Stomach smooth muscle (tissue), 2 donors: ENCODE data around the gene AIP.

Experiments
- H3K27ac ChIP-seq: one replicate; pipeline ENCODE4 v1.7.0; 2013; ENCODE audit warnings: mild to moderate bottlenecking, low read length, inconsistent platforms
- H3K27me3 ChIP-seq, 2 donors: one replicate each; pipeline ENCODE4 v1.7.0; 2013; ENCODE audit warnings: low read length in 2 of 2; ENCODE audit not compliant: insufficient read depth in 2 of 2, control insufficient read depth in 1 of 2
- H3K36me3 ChIP-seq, 2 donors: one replicate each; pipeline ENCODE4 v1.7.0; 2013; ENCODE audit warnings: low read length in 2 of 2; ENCODE audit not compliant: control insufficient read depth in 2 of 2, insufficient read depth in 2 of 2
- H3K4me1 ChIP-seq: one replicate; pipeline ENCODE4 v1.7.0; 2013; ENCODE audit warnings: low read length; ENCODE audit not compliant: control insufficient read depth, insufficient read depth
- H3K4me3 ChIP-seq, 2 donors: one replicate each; pipeline ENCODE4 v1.7.0; 2013; ENCODE audit warnings: low read length in 2 of 2
- H3K9ac ChIP-seq, 2 donors: one replicate each; pipeline ENCODE4 v1.7.0; 2013; ENCODE audit warnings: low read length in 2 of 2, mild to moderate bottlenecking in 1 of 2
- H3K9me3 ChIP-seq, 2 donors: one replicate each; pipeline ENCODE4 v1.7.0; 2013; ENCODE audit warnings: low read length in 2 of 2; ENCODE audit not compliant: control insufficient read depth in 2 of 2
- donor health status: healthy.
- donor health status: Pancreatic carcinoma.

AIP gene

GRCh38 chr11:67450796-67451657 lies 31.8 kb upstream of the AIP start:
- Histone ChIP-seq H3K27ac (no peak overlapping the region), H3K27me3 (no peaks in the 10 kb centered on the region), H3K4me3 (no peak overlapping the region), H3K36me3 (no peaks in the 10 kb centered on the region), H3K9me3 (no peaks in the 10 kb centered on the region), H3K9ac (no peak overlapping the region), H3K4me1 (no peaks in the 10 kb centered on the region)

GRCh38 chr11:67451658-67451976 lies 31.2 kb upstream of the AIP start:
- Histone ChIP-seq H3K27me3 (no peaks in the 10 kb centered on the region), H3K27ac (no peak overlapping the region), H3K9me3 (no peaks in the 10 kb centered on the region), H3K4me1 (no peaks in the 10 kb centered on the region), H3K4me3 (no peak overlapping the region), H3K9ac (no peak overlapping the region), H3K36me3 (no peaks in the 10 kb centered on the region)

GRCh38 chr11:67452141-67452952 lies 30.5 kb upstream of the AIP start, which contains the start of gene GPR152:
TSS of gene GPR152 (minus strand) at chr11:67452729. CDS start at chr11:67452724, 5 bp downstream.
- H3K27ac ChIP-seq, result no peak within 1 kb of the TSS
- no peak within 1 kb of the TSS for H3K4me3 ChIP-seq

GRCh38 chr11:67453816-67454732 lies 28.8 kb upstream of the AIP start:
- Histone ChIP-seq H3K36me3 (no peaks in the 10 kb centered on the region), H3K27me3 (no peaks in the 10 kb centered on the region), H3K4me1 (no peaks in the 10 kb centered on the region)

More at GRCh38 chr11:67452141-67452952, 30.5 kb upstream of the AIP start, which contains the start of gene GPR152:
- Histone ChIP-seq H3K4me1 (no peaks in the 10 kb centered on the region), H3K36me3 (no peaks in the 10 kb centered on the region), H3K9ac (no peak within 1 kb of the TSS), H3K9me3 (no peaks in the 10 kb centered on the region), H3K27me3 (no peaks in the 10 kb centered on the region)

GRCh38 chr11:67455054-67455453 lies 27.8 kb upstream of the AIP start, which contains the start of gene CABP4:
TSS of gene CABP4 (plus strand) at chr11:67455354. CDS start at chr11:67455424, 70 bp downstream.
- no peak within 1 kb of the TSS for H3K9ac ChIP-seq

More at GRCh38 chr11:67453816-67454732, 28.8 kb upstream of the AIP start:
- Histone ChIP-seq H3K9me3 (no peaks in the 10 kb centered on the region), H3K27ac (no peak overlapping the region), H3K4me3 (no peak overlapping the region), H3K9ac (no peak overlapping the region)

GRCh38 chr11:67456068-67456705 lies 26.6 kb upstream of the AIP start:
- Histone ChIP-seq H3K27ac (no peak overlapping the region), H3K4me3 (no peak overlapping the region), H3K9me3 (no peaks in the 10 kb centered on the region), H3K36me3 (no peaks in the 10 kb centered on the region), H3K9ac (no peak overlapping the region), H3K27me3 (no peaks in the 10 kb centered on the region), H3K4me1 (no peaks in the 10 kb centered on the region)

More at GRCh38 chr11:67455054-67455453, 27.8 kb upstream of the AIP start, which contains the start of gene CABP4:
- H3K9me3 ChIP-seq, result no peaks in the 10 kb centered on the region
- no peaks in the 10 kb centered on the region for H3K27me3 ChIP-seq
- H3K4me1 ChIP-seq, result no peaks in the 10 kb centered on the region
- H3K27ac ChIP-seq, result no peak within 1 kb of the TSS
- H3K4me3 ChIP-seq, result no peak within 1 kb of the TSS
- H3K36me3 ChIP-seq, result no peaks in the 10 kb centered on the region

- Histone ChIP-seq H3K4me3 (no peak overlapping the region), H3K27me3 (no peaks in the 10 kb centered on the region), H3K4me1 (no peaks in the 10 kb centered on the region), H3K27ac (no peak overlapping the region), H3K9ac (no peak overlapping the region), H3K36me3 (no peaks in the 10 kb centered on the region), H3K9me3 (no peaks in the 10 kb centered on the region)
These were observed 25.4 kb upstream of the AIP start for GRCh38 chr11:67457453-67457852.

GRCh38 chr11:67458266-67458665 lies 24.6 kb upstream of the AIP start:
- H3K4me1 ChIP-seq, result no peaks in the 10 kb centered on the region
- H3K4me3 ChIP-seq, result no peak overlapping the region
- no peaks in the 10 kb centered on the region for H3K9me3 ChIP-seq
- no peaks in the 10 kb centered on the region for H3K36me3 ChIP-seq
- no peaks in the 10 kb centered on the region for H3K27me3 ChIP-seq
- no peak overlapping the region for H3K9ac ChIP-seq
- H3K27ac ChIP-seq, result no peak overlapping the region

- no peaks in the 10 kb centered on the region for H3K36me3 ChIP-seq
- no peak overlapping the region for H3K9ac ChIP-seq
- no peak overlapping the region for H3K4me3 ChIP-seq
- H3K27ac ChIP-seq, result no peak overlapping the region
- peaks cover 30% of the 10 kb centered on the region for H3K4me1 ChIP-seq
- no peaks in the 10 kb centered on the region for H3K27me3 ChIP-seq
- no peaks in the 10 kb centered on the region for H3K9me3 ChIP-seq
These were observed 19.6 kb upstream of the AIP start for GRCh38 chr11:67463186-67463585.
